H1 (cell line): ENCODE data around the gene WDR13. TPM values are rescaled to one million over a fixed set of nuclear protein-coding genes. Genes with fewer than 3 reads are reported as not detected.

Source experiments
- CTCF ChIA-PET: fragments of 300-600 bp; sonication (Branson Sonifier 250); formaldehyde crosslinking; loops from one replicate; lab custom pipeline; 2021; ENCODE audit not compliant: partially characterized antibody; lab: Charles Lee
- POLR2A ChIA-PET: fragments of 300-600 bp; sonication (Branson Sonifier 250); formaldehyde crosslinking; loops from one replicate; lab custom pipeline; 2021; ENCODE audit warnings: inconsistent platforms; ENCODE audit not compliant: partially characterized antibody; lab: Charles Lee
- DNase-seq, 2 experiments: peaks; one replicate each; pipeline versions ENCODE4 v3.0.0 to v3.0.0-alpha.2; 2010 to 2022; ENCODE audit warnings: low spot score in 2 of 2, low read depth in 1 of 2, mixed read lengths in 1 of 2
- FAIRE-seq: peaks from 2 replicates; lab custom pipeline; 2011; peaks lifted over from hg19 to GRCh38; lab: Jason Lieb, UNC
- H2AFZ ChIP-seq: 2 replicates; pipeline ENCODE4 v1.8.1; 2012; ENCODE audit warnings: low read length, inconsistent platforms
- H2AK5ac ChIP-seq: 2 replicates; pipeline ENCODE4 v1.6.1; 2013; ENCODE audit warnings: low read depth, low read length
- H2BK120ac ChIP-seq: replicated peaks from 2 replicates; pipeline ENCODE3; 2013; ENCODE audit warnings: low read depth, low read length, inconsistent platforms
- H2BK12ac ChIP-seq: 2 replicates; pipeline ENCODE4 v1.6.1; 2013; ENCODE audit warnings: low read depth, low read length
- H2BK15ac ChIP-seq: 2 replicates; pipeline ENCODE4 v1.6.1; 2013; ENCODE audit warnings: low read length
- H2BK20ac ChIP-seq: 2 replicates; pipeline ENCODE4 v1.6.1; 2013; ENCODE audit warnings: low read length
- H2BK5ac ChIP-seq: 2 replicates; pipeline ENCODE4 v1.6.1; 2013; ENCODE audit warnings: low read depth, low read length
- H3K14ac ChIP-seq: 2 replicates; pipeline ENCODE4 v1.6.1; 2013; ENCODE audit warnings: inconsistent platforms; ENCODE audit not compliant: insufficient read length
- H3K18ac ChIP-seq: 2 replicates; pipeline ENCODE4 v1.6.1; 2013; ENCODE audit warnings: low read length; ENCODE audit errors: extremely low read depth
- H3K23ac ChIP-seq: 2 replicates; pipeline ENCODE4 v1.6.1; 2013; ENCODE audit warnings: inconsistent platforms; ENCODE audit not compliant: insufficient read length
- H3K23me2 ChIP-seq: 2 replicates; pipeline ENCODE4 v1.6.1; 2013; ENCODE audit warnings: low read depth, low read length
- H3K27ac ChIP-seq: 2 replicates; pipeline ENCODE4 v1.6.1; 2011; ENCODE audit warnings: low read depth, low read length, inconsistent platforms
- H3K27me3 ChIP-seq, 4 experiments: replicated peaks in 1 of 4; 1 replicate in 1 of 4; 2 replicates in 3 of 4; pipeline versions ENCODE4 v1.6.1 to v1.8.1; 2011 to 2013; ENCODE audit warnings: low read length in 3 of 4, mild to moderate bottlenecking in 3 of 4, inconsistent platforms in 2 of 4, mixed read lengths in 2 of 4, moderate library complexity in 1 of 4; ENCODE audit not compliant: control insufficient read depth in 3 of 4, insufficient read depth in 3 of 4; ENCODE audit errors: extremely low read depth in 1 of 4
- H3K36me3 ChIP-seq, 4 experiments: 2 replicates each; pipeline versions ENCODE4 v1.6.1 to v1.8.1; 2011 to 2013; ENCODE audit warnings: mild to moderate bottlenecking in 4 of 4, low read length in 3 of 4, moderate library complexity in 2 of 4, control low read depth in 1 of 4, inconsistent platforms in 1 of 4; ENCODE audit not compliant: insufficient read depth in 4 of 4, control insufficient read depth in 2 of 4
- H3K4ac ChIP-seq: replicated peaks from 2 replicates; pipeline ENCODE3; 2013; ENCODE audit warnings: low read length, low read depth, mixed read lengths, inconsistent platforms; ENCODE audit not compliant: insufficient read length
- H3K4me1 ChIP-seq, 4 experiments: replicated peaks in 1 of 4; 1 replicate in 1 of 4; 2 replicates in 3 of 4; pipeline versions ENCODE4 v1.6.1 to v1.8.1; 2011 to 2013; ENCODE audit warnings: low read length in 3 of 4, inconsistent platforms in 2 of 4, mixed read lengths in 1 of 4; ENCODE audit not compliant: insufficient read depth in 4 of 4, control insufficient read depth in 3 of 4
- H3K4me2 ChIP-seq, 2 experiments: 2 replicates each; pipeline versions ENCODE4 v1.6.1 to v1.8.1; 2011 to 2013; ENCODE audit warnings: low read depth in 2 of 2, low read length in 2 of 2, control low read depth in 1 of 2, inconsistent platforms in 1 of 2, mild to moderate bottlenecking in 1 of 2; ENCODE audit not compliant: insufficient read depth in 1 of 2
- H3K4me3 ChIP-seq, 4 experiments: fragments of 200-600, 300-600 bp in 1 of 4; sonication (generic), shearing (Covaris generic), sonication (Bioruptor Twin) in 1 of 4; 2 replicates each; pipeline versions ENCODE4 v1.5.1 to v1.8.1; 2011 to 2016; ENCODE audit warnings: low read length in 4 of 4, low read depth in 3 of 4, control low read depth in 2 of 4, inconsistent platforms in 2 of 4, mild to moderate bottlenecking in 2 of 4, mixed read lengths in 1 of 4, moderate library complexity in 1 of 4; ENCODE audit not compliant: insufficient read depth in 2 of 4; ENCODE audit errors: extremely low read depth in 1 of 4
- H3K56ac ChIP-seq: replicated peaks from 2 replicates; pipeline ENCODE3; 2013; ENCODE audit warnings: low read depth, mild to moderate bottlenecking, mixed read lengths, low read length, inconsistent platforms; ENCODE audit not compliant: insufficient read length
- H3K79me1 ChIP-seq: 2 replicates; pipeline ENCODE4 v1.6.1; 2013; ENCODE audit warnings: low read depth, low read length, control low read depth
- H3K79me2 ChIP-seq, 2 experiments: 2 replicates each; pipeline versions ENCODE4 v1.6.1 to v1.8.1; 2012 to 2013; ENCODE audit warnings: low read length in 2 of 2, mild to moderate bottlenecking in 2 of 2, inconsistent platforms in 1 of 2; ENCODE audit not compliant: insufficient read depth in 2 of 2, control insufficient read depth in 1 of 2
- H3K9ac ChIP-seq, 4 experiments: replicated peaks in 1 of 4; 1 replicate in 1 of 4; 2 replicates in 3 of 4; pipeline versions ENCODE4 v1.6.1 to v1.8.1; 2011 to 2013; ENCODE audit warnings: low read depth in 3 of 4, low read length in 3 of 4, control low read depth in 2 of 4, mild to moderate bottlenecking in 2 of 4, moderate library complexity in 2 of 4, inconsistent platforms in 1 of 4; ENCODE audit errors: extremely low read depth in 1 of 4
- H3K9me3 ChIP-seq, 2 experiments: 2 replicates each; pipeline versions ENCODE4 v1.6.1 to v1.8.1; 2012 to 2013; ENCODE audit warnings: mild to moderate bottlenecking in 2 of 2, moderate library complexity in 2 of 2, control low read depth in 1 of 2, inconsistent platforms in 1 of 2, low read depth in 1 of 2, low read length in 1 of 2, mixed read lengths in 1 of 2; ENCODE audit not compliant: insufficient read depth in 2 of 2
- H4K20me1 ChIP-seq, 2 experiments: replicated peaks in 1 of 2; 2 replicates each; pipeline versions ENCODE3 to v1.8.1; 2011 to 2013; ENCODE audit warnings: inconsistent platforms in 2 of 2, low read length in 2 of 2, mild to moderate bottlenecking in 1 of 2; ENCODE audit not compliant: insufficient read depth in 2 of 2, control insufficient read depth in 1 of 2
- H4K5ac ChIP-seq: 2 replicates; pipeline ENCODE4 v1.6.1; 2013; ENCODE audit warnings: low read length, low read depth, mixed read lengths, inconsistent platforms; ENCODE audit not compliant: insufficient read length
- H4K8ac ChIP-seq: 2 replicates; pipeline ENCODE4 v1.8.0; 2013; ENCODE audit warnings: mild to moderate bottlenecking, moderate library complexity, low read length, inconsistent platforms; ENCODE audit not compliant: insufficient read depth; ENCODE audit errors: extremely low read depth
- H4K91ac ChIP-seq: replicated peaks from 2 replicates; pipeline ENCODE3; 2013; ENCODE audit warnings: low read length, mixed read lengths, inconsistent platforms; ENCODE audit not compliant: insufficient read length
- CHD1 ChIP-seq: IDR thresholded peaks from 2 replicates; pipeline ENCODE4 v1.6.1; 2012; ENCODE audit warnings: low read depth, low read length, improper control_type of control experiment
- RFX5 ChIP-seq: IDR thresholded peaks from 2 replicates; pipeline ENCODE4 v1.6.1; 2011; ENCODE audit warnings: low read depth, low read length, improper control_type of control experiment, borderline replicate concordance
- WGBS, 2 experiments: shearing (Covaris generic) in 1 of 2; methylation state at CpG; one replicate each; pipeline versions ENCODE4 v1.1.6 to v1.1.7; 2013 to 2015; ENCODE audit warnings: low lambda C conversion rate in 2 of 2, mixed read lengths in 2 of 2, inconsistent platforms in 1 of 2, low coverage in 1 of 2, missing lambda C conversion rate in 1 of 2; ENCODE audit not compliant: insufficient replicate concordance in 2 of 2, insufficient coverage in 1 of 2, insufficient read length in 1 of 2; ENCODE audit errors: extremely low coverage in 1 of 2, missing lambda C conversion rate in 1 of 2; 5-methylcytosine and 5-hydroxymethylcytosine counted together
- polyA plus RNA-seq, 7 experiments: library from polyadenylated mRNA; depleted of rRNA in 3 of 7; stranded (reverse) in 5 of 7; unstranded in 2 of 7; fragments of >200 nt in 5 of 7; fragments of 200-250 nt in 2 of 7; gene quantifications; 1 replicate in 5 of 7; 2 replicates in 1 of 7; 4 replicates in 1 of 7; pipeline versions ENCODE4 v1.2.1 to v1.2.3, GENCODE V29; 2011 to 2013; ENCODE audit warnings: missing spikeins in 2 of 7, mixed read lengths in 2 of 7
- total RNA-seq: library from RNA; stranded (reverse); fragmentation: NEBNext Ultra II Directional; extraction: Animal tissue kit (Norgen Biotek cat#: 25700); gene quantifications from 2 replicates; pipeline ENCODE4 v1.2.1, GENCODE V29; 2021

The WDR13 gene
- total and polyA plus RNA-seq, 2 of the 8 experiments (the other 6 are each of a cell fraction or from before 2014, with no cell fraction given): 19.4 to 46.3 TPM

- Histone ChIP-seq H3K27ac (no peak overlapping the region), H4K5ac (no peak overlapping the region), H3K18ac (no peak overlapping the region), H3K4me2 (no peak overlapping the region), H3K4me1 (no peaks in the 10 kb centered on the region), H2AK5ac (no peak overlapping the region), H4K20me1 (no peaks in the 10 kb centered on the region), H3K79me1 (no peaks in the 10 kb centered on the region), H3K9ac (no peak overlapping the region), H2BK120ac (no peak overlapping the region), H4K8ac (no peak overlapping the region), H3K4ac (no peak overlapping the region), H3K27me3 (no peaks in the 10 kb centered on the region), H3K23me2 (no peaks in the 10 kb centered on the region), H2BK20ac (no peak overlapping the region), H2BK12ac (no peak overlapping the region), H2BK5ac (no peak overlapping the region), H3K36me3 (peaks cover 0 to 8% (median under 1%) of the 10 kb centered on the region in 4 experiments; a peak in 3 of 8 replicates), H3K56ac (no peak overlapping the region), H3K23ac (no peak overlapping the region), H3K9me3 (no peaks in the 10 kb centered on the region), H3K79me2 (no peaks in the 10 kb centered on the region), H3K4me3 (no peak overlapping the region), H4K91ac (no peak overlapping the region), H2BK15ac (no peak overlapping the region), H2AFZ (no peak overlapping the region), H3K14ac (no peak overlapping the region)
- 95% methylated on average over 4 of the region's 4 CpGs; no CpG with 5 or more reads in 1 of the 2 experiments for WGBS, 2 experiments
- CTCF ChIA-PET: no interaction called here
- no peak for DNase-seq
- TF ChIP-seq CHD1 (no peak), RFX5 (no peak)
- no peak for FAIRE-seq
- POLR2A ChIA-PET: interaction anchor here (1.9 kb wide), 1 partner anchor 16 kb away, joined by 6 read pairs; the partner anchor contains the start of gene RBM3
Observed at GRCh38 chrX:48558271-48558670, 39.0 kb upstream of the WDR13 start.
